Measurements from ENCODE around the gene FOXD4.
"Not testable (repeated sequence)": the region's sequence is repeated elsewhere in the genome, so short reads cannot be mapped to it uniquely, and the experiment has no call there.

FOXD4 gene

GRCh38 chr9:90851-91250 lies 27.4 kb downstream of the FOXD4 start:
- FAIRE-seq: not testable (repeated sequence)

GRCh38 chr9:88396-89037 lies 29.7 kb downstream of the FOXD4 start:
- peak; percentile 37 for FAIRE-seq

GRCh38 chr9:87860-88259 lies 30.4 kb downstream of the FOXD4 start:
- FAIRE-seq: not testable (repeated sequence)

- not testable (repeated sequence) for FAIRE-seq
Observed at GRCh38 chr9:87105-87504, 31.1 kb downstream of the FOXD4 start.

- FAIRE-seq: not testable (repeated sequence)
Observed at GRCh38 chr9:86697-87096, 31.5 kb downstream of the FOXD4 start.

GRCh38 chr9:82932-83689 lies 35.1 kb downstream of the FOXD4 start:
- FAIRE-seq: not testable (repeated sequence)

- FAIRE-seq: not testable (repeated sequence)
Observed at GRCh38 chr9:78333-78732, 39.9 kb downstream of the FOXD4 start.

GRCh38 chr9:76389-76788 lies 41.8 kb downstream of the FOXD4 start:
- not testable (repeated sequence) for FAIRE-seq

- not testable (repeated sequence) for FAIRE-seq
Observed at GRCh38 chr9:73900-74525, 44.2 kb downstream of the FOXD4 start.

GRCh38 chr9:73076-73899 lies 44.9 kb downstream of the FOXD4 start:
- not testable (repeated sequence) for FAIRE-seq

Data from endometrium (tissue), 2 donors.